HCT116 (cell line): ENCODE data around the gene CCND2. TPM values are rescaled to one million over a fixed set of nuclear protein-coding genes. Genes with fewer than 3 reads are reported as not detected.

ENCODE experiments used
- ATAC-seq: fragments of 200-7000 bp; cut with Tn5 transposase; 2 replicates; pipeline ENCODE4 v1.9.1; 2020; ENCODE audit warnings: mild to moderate bottlenecking, moderate library complexity
- BruUV-seq: library from RNA; stranded (reverse); fragments of 400-500 nt; replicated peaks from 2 replicates; lab custom pipeline; 2021; lab: Mats Ljungman, UMichigan
- CTCF ChIA-PET: fragments of 300-600 bp; sonication (Branson Sonifier 250); formaldehyde crosslinking; loops from one replicate; lab custom pipeline; 2021; ENCODE audit warnings: antibody characterized with exemption; lab: Charles Lee
- POLR2A ChIA-PET: fragments of 300-600, 350-600 bp; sonication (Branson Sonifier 250); formaldehyde crosslinking; loops from one replicate; lab custom pipeline; 2021; ENCODE audit warnings: antibody characterized with exemption; lab: Charles Lee
- RAD21 ChIA-PET, 2 experiments: fragments of 300-600 bp; sonication (Branson Sonifier 250); formaldehyde crosslinking; loops; one replicate each; lab custom pipeline; 2023; ENCODE audit warnings: low total read pairs in 2 of 2; ENCODE audit not compliant: uncharacterized antibody in 2 of 2, unreplicated experiment in 2 of 2, low non-redundant PET in 1 of 2; lab: Charles Lee
- DNase-seq: peaks from one replicate; pipeline ENCODE4 v3.0.0-alpha.2; 2010; ENCODE audit warnings: low read depth, low spot score
- H2AFZ ChIP-seq: fragments of 200-600 bp; shearing (Covaris generic), sonication (generic); 2 replicates; pipeline ENCODE4 v1.6.1; 2017; ENCODE audit warnings: low read depth, mixed run types, mixed read lengths, antibody characterized with exemption, low read length; ENCODE audit not compliant: poor library complexity, severe bottlenecking
- H3K27ac ChIP-seq: 2 replicates; pipeline ENCODE4 v1.5.1; 2012; ENCODE audit warnings: low read depth, low read length
- H3K27me3 ChIP-seq: fragments of 200-600 bp; sonication (generic); 2 replicates; pipeline ENCODE4 v1.6.1; 2016; ENCODE audit warnings: mixed run types, low read length, mixed read lengths; ENCODE audit not compliant: insufficient read depth
- H3K36me3 ChIP-seq, 2 experiments: fragments of 200-500 bp in 1 of 2; fragments of 200-600 bp in 1 of 2; sonication (Bioruptor generic) in 1 of 2; sonication (generic) in 1 of 2; 2 replicates each; pipeline versions ENCODE4 v1.5.1 to v1.6.1; 2014 to 2016; ENCODE audit warnings: low read length in 2 of 2, inconsistent platforms in 1 of 2, mixed read lengths in 1 of 2, mixed run types in 1 of 2; ENCODE audit not compliant: insufficient read depth in 2 of 2, control insufficient read depth in 1 of 2
- H3K4me1 ChIP-seq, 2 experiments: fragments of 200-600 bp in 1 of 2; sonication (generic) in 1 of 2; 2 replicates each; pipeline versions ENCODE4 v1.5.1 to v1.6.1; 2012 to 2017; ENCODE audit warnings: low read length in 2 of 2, inconsistent platforms in 1 of 2, mild to moderate bottlenecking in 1 of 2, mixed read lengths in 1 of 2, mixed run types in 1 of 2, moderate library complexity in 1 of 2; ENCODE audit not compliant: insufficient read depth in 2 of 2, control insufficient read depth in 1 of 2
- H3K4me2 ChIP-seq: fragments of 200-600 bp; sonication (generic); 2 replicates; pipeline ENCODE4 v1.6.1; 2017; ENCODE audit warnings: mixed run types, low read length, mixed read lengths
- H3K4me3 ChIP-seq, 2 experiments: fragments of 200-600 bp in 1 of 2; sonication (generic) in 1 of 2; replicated peaks in 1 of 2; 2 replicates each; pipeline ENCODE4 v1.5.1; 2011 to 2016; ENCODE audit warnings: low read length in 2 of 2, control low read depth in 1 of 2, low read depth in 1 of 2, mild to moderate bottlenecking in 1 of 2, mixed read lengths in 1 of 2, mixed run types in 1 of 2
- H3K79me2 ChIP-seq: fragments of 200-600 bp; sonication (generic); 2 replicates; pipeline ENCODE4 v1.6.1; 2017; ENCODE audit warnings: mild to moderate bottlenecking, mixed run types, low read length, moderate library complexity, mixed read lengths; ENCODE audit not compliant: insufficient read depth
- H3K9ac ChIP-seq: fragments of 200-600 bp; sonication (generic); 2 replicates; pipeline ENCODE4 v1.6.1; 2016; ENCODE audit warnings: low read length, mixed read lengths
- H3K9me2 ChIP-seq: fragments of 200-600 bp; sonication (generic), shearing (Covaris generic); 2 replicates; pipeline ENCODE4 v1.6.1; 2017; ENCODE audit warnings: mixed run types, mild to moderate bottlenecking, moderate library complexity; ENCODE audit not compliant: insufficient read depth
- H3K9me3 ChIP-seq, 2 experiments: fragments of 200-500 bp in 1 of 2; fragments of 200-600 bp in 1 of 2; sonication (Bioruptor generic) in 1 of 2; sonication (generic) in 1 of 2; 2 replicates each; pipeline ENCODE4 v1.6.1; 2014 to 2017; ENCODE audit warnings: low read length in 2 of 2, mixed read lengths in 2 of 2, inconsistent platforms in 1 of 2, low read depth in 1 of 2, mild to moderate bottlenecking in 1 of 2, mixed run types in 1 of 2, moderate library complexity in 1 of 2; ENCODE audit not compliant: control insufficient read depth in 1 of 2, insufficient read depth in 1 of 2
- H4K20me1 ChIP-seq: fragments of 200-600 bp; sonication (generic), shearing (Covaris generic); 2 replicates; pipeline ENCODE4 v1.6.1; 2017; ENCODE audit warnings: mixed run types, mild to moderate bottlenecking, moderate library complexity; ENCODE audit not compliant: insufficient read depth
- CBX3 ChIP-seq: IDR thresholded peaks from 2 replicates; pipeline ENCODE4 v1.6.1; 2012; ENCODE audit warnings: low read depth
- CEBPB ChIP-seq: IDR thresholded peaks from 2 replicates; pipeline ENCODE4 v1.6.1; 2012; ENCODE audit warnings: low read depth
- EGR1 ChIP-seq: IDR thresholded peaks from 2 replicates; pipeline ENCODE4 v1.6.1; 2012; ENCODE audit warnings: low read depth
- ELF1 ChIP-seq: IDR thresholded peaks from 2 replicates; pipeline ENCODE4 v1.6.1; 2012; ENCODE audit warnings: low read depth, borderline replicate concordance
- EZH2 ChIP-seq: fragments of 200-600 bp; sonication (generic); IDR thresholded peaks from 2 replicates; pipeline ENCODE4 v1.6.1; 2017; ENCODE audit warnings: antibody characterized with exemption, mixed run types
- EZH2phosphoT487 ChIP-seq: fragments of 200-600 bp; IDR thresholded peaks from 2 replicates; pipeline ENCODE4 v1.6.1; 2018; ENCODE audit warnings: antibody characterized with exemption, borderline replicate concordance
- JUND ChIP-seq: IDR thresholded peaks from 2 replicates; pipeline ENCODE4 v1.6.1; 2012
- MAX ChIP-seq: IDR thresholded peaks from 2 replicates; pipeline ENCODE4 v1.6.1; 2012
- POLR2A ChIP-seq: IDR thresholded peaks from 2 replicates; pipeline ENCODE4 v1.7.0; 2011; ENCODE audit warnings: borderline replicate concordance; ENCODE audit not compliant: insufficient read depth, insufficient read length; ENCODE audit errors: extremely low read depth
- POLR2AphosphoS5 ChIP-seq: IDR thresholded peaks from 2 replicates; pipeline ENCODE4 v1.6.1; 2011; ENCODE audit warnings: mild to moderate bottlenecking, low read depth, low read length, moderate library complexity
- RAD21 ChIP-seq: IDR thresholded peaks from 2 replicates; pipeline ENCODE4 v1.6.1; 2012; ENCODE audit warnings: low read depth, mild to moderate bottlenecking
- SIN3A ChIP-seq: IDR thresholded peaks from 2 replicates; pipeline ENCODE4 v1.6.1; 2012; ENCODE audit warnings: low read depth
- SP1 ChIP-seq: IDR thresholded peaks from 2 replicates; pipeline ENCODE4 v1.6.1; 2012; ENCODE audit warnings: low read depth
- SRF ChIP-seq: IDR thresholded peaks from 2 replicates; pipeline ENCODE4 v1.6.1; 2012; ENCODE audit warnings: low read depth
- YY1 ChIP-seq: IDR thresholded peaks from 2 replicates; pipeline ENCODE4 v1.6.1; 2011; ENCODE audit warnings: low read length, low read depth, moderate library complexity, mild to moderate bottlenecking; ENCODE audit not compliant: insufficient replicate concordance; ENCODE audit errors: extremely low read depth
- ZFX ChIP-seq: fragments of 450-650 bp; IDR thresholded peaks from 2 replicates; pipeline ENCODE4 v1.6.1; 2017
- intact Hi-C: fragments of 100-400 bp; cut with micrococcal nuclease; formaldehyde crosslinking; loops from 2 replicates; pipeline ENCODE4 v1.10.0; 2022
- total RNA-seq: library from RNA; stranded (reverse); gene quantifications from one replicate; pipeline ENCODE4 v1.2.1, GENCODE V29; 2021; ENCODE audit not compliant: unreplicated experiment
- TF ChIP-seq, protein P1 (sequence below): IDR thresholded peaks from 2 replicates; pipeline ENCODE4 v1.6.1; 2012; ENCODE audit warnings: low read depth
- TF ChIP-seq, protein P2 (sequence below): IDR thresholded peaks from 2 replicates; pipeline ENCODE4 v1.6.1; 2012
- TF ChIP-seq, protein P3 (sequence below): IDR thresholded peaks from 2 replicates; pipeline ENCODE4 v1.6.1; 2011; ENCODE audit warnings: mild to moderate bottlenecking, low read length, moderate library complexity; ENCODE audit not compliant: insufficient replicate concordance; ENCODE audit errors: extremely low read depth
- TF ChIP-seq, protein P4 (sequence below), 3 experiments: fragments of 200-600 bp in 1 of 3; sonication (generic) in 1 of 3; IDR thresholded peaks in 2 of 3; conservative IDR thresholded peaks in 1 of 3; 2 replicates each; pipeline ENCODE4 v1.5.1; 2012 to 2017; ENCODE audit warnings: low read depth in 2 of 3, low read length in 2 of 3, antibody characterized with exemption in 1 of 3, borderline replicate concordance in 1 of 3, control low read depth in 1 of 3, mild to moderate bottlenecking in 1 of 3, mixed read lengths in 1 of 3, mixed run types in 1 of 3, moderate library complexity in 1 of 3; ENCODE audit not compliant: insufficient read depth in 1 of 3

The CCND2 gene
- total RNA-seq, 1 experiment from 2014 or later: 1.1 TPM

DNA sequence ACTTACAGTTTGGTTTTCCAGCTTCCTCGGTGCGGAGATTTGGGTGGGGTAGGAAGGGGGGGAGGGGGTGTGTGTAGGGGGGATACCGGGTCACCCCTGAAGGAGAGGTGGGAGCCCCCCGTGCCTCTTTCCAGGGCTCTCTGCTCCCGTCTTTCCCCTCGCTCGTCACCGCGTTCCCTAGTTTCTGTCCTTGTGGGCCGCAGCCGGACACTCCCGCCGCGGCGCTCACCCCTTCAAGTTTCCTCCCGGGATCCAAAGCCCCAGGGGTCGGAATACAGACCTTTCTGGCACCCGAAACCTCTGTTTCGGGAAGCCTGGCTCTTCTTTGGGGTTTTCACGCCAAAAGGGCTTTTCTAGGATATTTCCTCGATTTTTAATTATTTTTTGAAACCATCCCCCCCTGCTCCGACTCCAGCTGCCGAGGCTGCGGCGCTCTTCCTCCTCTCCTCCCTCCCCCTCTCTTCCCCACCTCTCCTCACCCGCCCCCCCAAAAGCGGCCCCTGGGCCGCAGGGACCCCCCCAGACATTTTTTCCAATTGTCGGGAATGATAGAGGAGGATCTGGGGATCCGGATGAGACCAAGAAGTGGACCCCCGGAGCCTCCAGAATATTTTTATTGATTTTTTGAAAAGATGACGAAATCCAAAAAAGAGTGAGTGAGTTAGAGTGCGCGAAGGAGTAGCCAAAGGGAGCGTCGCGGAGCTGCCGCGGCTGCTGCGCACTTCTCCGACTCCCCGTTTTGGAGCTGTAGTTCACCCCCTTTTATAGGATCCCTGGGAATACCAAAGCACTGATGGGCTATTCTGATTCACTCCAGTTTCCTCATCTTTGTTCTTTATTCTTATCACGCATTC, 1.7 kb downstream of the CCND2 start:
- ATAC-seq: no peak
- H3K36me3 ChIP-seq: no peaks in the 10 kb centered on the region
- no peaks in the 10 kb centered on the region for H3K79me2 ChIP-seq
- H3K27me3 ChIP-seq: peaks cover 40% of the 10 kb centered on the region
- no peak overlapping the region for H3K9ac ChIP-seq
- H3K9me3 ChIP-seq: no peaks in the 10 kb centered on the region
- no peak overlapping the region for H2AFZ ChIP-seq
- no peak overlapping the region for H3K4me3 ChIP-seq
- no TSS peak for BruUV-seq
- H3K9me2 ChIP-seq: no peaks in the 10 kb centered on the region
- CTCF ChIA-PET: interaction anchor here (0.6 to 4.5 kb wide), 5 partner anchors 11 to 1344 kb away, joined by 3 to 91 read pairs (median 4); no protein-coding TSS in a partner anchor
- intact Hi-C loops: loop anchor here (5.0 to 10.0 kb wide), 2 partner anchors 238 to 470 kb away; no protein-coding TSS in a partner anchor
- POLR2A ChIA-PET: no interaction called here
- no peaks in the 10 kb centered on the region for H4K20me1 ChIP-seq
- DNase-seq: no peak
- H3K4me1 ChIP-seq: peaks cover 5 to 17% of the 10 kb centered on the region in 2 experiments; a peak in 3 of 4 replicates
- no peak overlapping the region for H3K27ac ChIP-seq
- H3K4me2 ChIP-seq: no peak overlapping the region
- no peak for TF ChIP-seq CBX3
- TF ChIP-seq, protein P1, sequence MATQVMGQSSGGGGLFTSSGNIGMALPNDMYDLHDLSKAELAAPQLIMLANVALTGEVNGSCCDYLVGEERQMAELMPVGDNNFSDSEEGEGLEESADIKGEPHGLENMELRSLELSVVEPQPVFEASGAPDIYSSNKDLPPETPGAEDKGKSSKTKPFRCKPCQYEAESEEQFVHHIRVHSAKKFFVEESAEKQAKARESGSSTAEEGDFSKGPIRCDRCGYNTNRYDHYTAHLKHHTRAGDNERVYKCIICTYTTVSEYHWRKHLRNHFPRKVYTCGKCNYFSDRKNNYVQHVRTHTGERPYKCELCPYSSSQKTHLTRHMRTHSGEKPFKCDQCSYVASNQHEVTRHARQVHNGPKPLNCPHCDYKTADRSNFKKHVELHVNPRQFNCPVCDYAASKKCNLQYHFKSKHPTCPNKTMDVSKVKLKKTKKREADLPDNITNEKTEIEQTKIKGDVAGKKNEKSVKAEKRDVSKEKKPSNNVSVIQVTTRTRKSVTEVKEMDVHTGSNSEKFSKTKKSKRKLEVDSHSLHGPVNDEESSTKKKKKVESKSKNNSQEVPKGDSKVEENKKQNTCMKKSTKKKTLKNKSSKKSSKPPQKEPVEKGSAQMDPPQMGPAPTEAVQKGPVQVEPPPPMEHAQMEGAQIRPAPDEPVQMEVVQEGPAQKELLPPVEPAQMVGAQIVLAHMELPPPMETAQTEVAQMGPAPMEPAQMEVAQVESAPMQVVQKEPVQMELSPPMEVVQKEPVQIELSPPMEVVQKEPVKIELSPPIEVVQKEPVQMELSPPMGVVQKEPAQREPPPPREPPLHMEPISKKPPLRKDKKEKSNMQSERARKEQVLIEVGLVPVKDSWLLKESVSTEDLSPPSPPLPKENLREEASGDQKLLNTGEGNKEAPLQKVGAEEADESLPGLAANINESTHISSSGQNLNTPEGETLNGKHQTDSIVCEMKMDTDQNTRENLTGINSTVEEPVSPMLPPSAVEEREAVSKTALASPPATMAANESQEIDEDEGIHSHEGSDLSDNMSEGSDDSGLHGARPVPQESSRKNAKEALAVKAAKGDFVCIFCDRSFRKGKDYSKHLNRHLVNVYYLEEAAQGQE: no peak
- no peak for TF ChIP-seq MAX
- TF ChIP-seq EGR1: no peak
- TF ChIP-seq RAD21: no peak
- TF ChIP-seq EZH2: no peak
- no peak for TF ChIP-seq POLR2AphosphoS5
- TF ChIP-seq CEBPB: no peak
- TF ChIP-seq, protein P2, sequence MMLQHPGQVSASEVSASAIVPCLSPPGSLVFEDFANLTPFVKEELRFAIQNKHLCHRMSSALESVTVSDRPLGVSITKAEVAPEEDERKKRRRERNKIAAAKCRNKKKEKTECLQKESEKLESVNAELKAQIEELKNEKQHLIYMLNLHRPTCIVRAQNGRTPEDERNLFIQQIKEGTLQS: no peak
- TF ChIP-seq, protein P3, sequence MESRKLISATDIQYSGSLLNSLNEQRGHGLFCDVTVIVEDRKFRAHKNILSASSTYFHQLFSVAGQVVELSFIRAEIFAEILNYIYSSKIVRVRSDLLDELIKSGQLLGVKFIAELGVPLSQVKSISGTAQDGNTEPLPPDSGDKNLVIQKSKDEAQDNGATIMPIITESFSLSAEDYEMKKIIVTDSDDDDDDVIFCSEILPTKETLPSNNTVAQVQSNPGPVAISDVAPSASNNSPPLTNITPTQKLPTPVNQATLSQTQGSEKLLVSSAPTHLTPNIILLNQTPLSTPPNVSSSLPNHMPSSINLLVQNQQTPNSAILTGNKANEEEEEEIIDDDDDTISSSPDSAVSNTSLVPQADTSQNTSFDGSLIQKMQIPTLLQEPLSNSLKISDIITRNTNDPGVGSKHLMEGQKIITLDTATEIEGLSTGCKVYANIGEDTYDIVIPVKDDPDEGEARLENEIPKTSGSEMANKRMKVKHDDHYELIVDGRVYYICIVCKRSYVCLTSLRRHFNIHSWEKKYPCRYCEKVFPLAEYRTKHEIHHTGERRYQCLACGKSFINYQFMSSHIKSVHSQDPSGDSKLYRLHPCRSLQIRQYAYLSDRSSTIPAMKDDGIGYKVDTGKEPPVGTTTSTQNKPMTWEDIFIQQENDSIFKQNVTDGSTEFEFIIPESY: no peak
- no peak for TF ChIP-seq JUND
- TF ChIP-seq SRF: no peak
- TF ChIP-seq POLR2A: no peak
- TF ChIP-seq EZH2phosphoT487: no peak
- TF ChIP-seq, protein P4, sequence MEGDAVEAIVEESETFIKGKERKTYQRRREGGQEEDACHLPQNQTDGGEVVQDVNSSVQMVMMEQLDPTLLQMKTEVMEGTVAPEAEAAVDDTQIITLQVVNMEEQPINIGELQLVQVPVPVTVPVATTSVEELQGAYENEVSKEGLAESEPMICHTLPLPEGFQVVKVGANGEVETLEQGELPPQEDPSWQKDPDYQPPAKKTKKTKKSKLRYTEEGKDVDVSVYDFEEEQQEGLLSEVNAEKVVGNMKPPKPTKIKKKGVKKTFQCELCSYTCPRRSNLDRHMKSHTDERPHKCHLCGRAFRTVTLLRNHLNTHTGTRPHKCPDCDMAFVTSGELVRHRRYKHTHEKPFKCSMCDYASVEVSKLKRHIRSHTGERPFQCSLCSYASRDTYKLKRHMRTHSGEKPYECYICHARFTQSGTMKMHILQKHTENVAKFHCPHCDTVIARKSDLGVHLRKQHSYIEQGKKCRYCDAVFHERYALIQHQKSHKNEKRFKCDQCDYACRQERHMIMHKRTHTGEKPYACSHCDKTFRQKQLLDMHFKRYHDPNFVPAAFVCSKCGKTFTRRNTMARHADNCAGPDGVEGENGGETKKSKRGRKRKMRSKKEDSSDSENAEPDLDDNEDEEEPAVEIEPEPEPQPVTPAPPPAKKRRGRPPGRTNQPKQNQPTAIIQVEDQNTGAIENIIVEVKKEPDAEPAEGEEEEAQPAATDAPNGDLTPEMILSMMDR (IDR thresholded peaks at IDR 0.05 in 2 of 3, conservative IDR thresholded peaks at IDR 0.05 in 1 of 3; ENCODE audit: borderline replicate concordance in 1 of 3, insufficient read depth in 1 of 3, low read depth in 2 of 3, low read length in 2 of 3): no peak
- TF ChIP-seq ZFX: no peak
- no peak for TF ChIP-seq ELF1
- no peak for TF ChIP-seq YY1
- no peak for TF ChIP-seq SP1
- TF ChIP-seq SIN3A: no peak
- RAD21 ChIA-PET: no interaction called here
